ENCODE results near the gene HYI.
"Not testable (repeated sequence)": the region's sequence is repeated elsewhere in the genome, so short reads cannot be mapped to it uniquely, and the experiment has no call there.

The HYI gene

GRCh38 chr1:43464681-43465504, 11.2 kb upstream of the HYI start:
- no peak for DNase-seq

GRCh38 chr1:43463479-43463878, 9.7 kb upstream of the HYI start:
- no peak for DNase-seq

- no peak for DNase-seq
Measured at GRCh38 chr1:43460988-43461693, 7.4 kb upstream of the HYI start.

- DNase-seq: not testable (repeated sequence)
Measured at GRCh38 chr1:43458379-43458778, 4.6 kb upstream of the HYI start.

GRCh38 chr1:43455213-43455889, 1.6 kb upstream of the HYI start:
- no peak for DNase-seq

- peak; percentile 58 for DNase-seq
Measured at GRCh38 chr1:43454270-43455011, 710 bp upstream of the HYI start.

- DNase-seq: no peak
Measured at GRCh38 chr1:43452789-43453441, 816 bp downstream of the HYI start.

GRCh38 chr1:43451701-43452532, 1.8 kb downstream of the HYI start:
- DNase-seq: no peak

- no peak for DNase-seq
Measured at GRCh38 chr1:43451157-43451591, 2.6 kb downstream of the HYI start.

GRCh38 chr1:43450251-43450941, 3.3 kb downstream of the HYI start:
- DNase-seq: no peak

- DNase-seq: no peak
Measured at GRCh38 chr1:43449708-43450069, 4.0 kb downstream of the HYI start.

- no peak for DNase-seq
Measured at GRCh38 chr1:43448955-43449707, 4.6 kb downstream of the HYI start.

GRCh38 chr1:43447891-43448708, 5.6 kb downstream of the HYI start:
- DNase-seq: no peak

- no peak for DNase-seq
Measured at GRCh38 chr1:43446881-43447835, 6.6 kb downstream of the HYI start.

- no peak for DNase-seq
Measured at GRCh38 chr1:43446388-43446740, 7.4 kb downstream of the HYI start.

GRCh38 chr1:43445606-43446387, 7.9 kb downstream of the HYI start:
- no peak for DNase-seq

- no peak for DNase-seq
Measured at GRCh38 chr1:43444836-43445235, 8.9 kb downstream of the HYI start.

Data from CD4-positive, alpha-beta T cell treated with Interleukin-6 for 4 hours (primary cell).